T1000 (cell line): ENCODE measurements around the gene KIRREL3.
"Not testable (repeated sequence)": the region's sequence is repeated elsewhere in the genome, so short reads cannot be mapped to it uniquely, and the experiment has no call there.

Experiments used
- DNase-seq: peaks from one replicate; lab custom pipeline; 2025; ENCODE audit warnings: mixed read lengths; lab: John Stamatoyannopoulos, UW

The KIRREL3 gene

GRCh38 chr11:126405374-126405773 lies 595.2 kb downstream of the KIRREL3 start:
- DNase-seq: no peak

- no peak for DNase-seq
Observed at GRCh38 chr11:126404367-126404766, 596.2 kb downstream of the KIRREL3 start.

- DNase-seq: no peak
Observed at GRCh38 chr11:126403658-126404057, 596.9 kb downstream of the KIRREL3 start.

- DNase-seq: no peak
Observed at GRCh38 chr11:126403022-126403581, 597.5 kb downstream of the KIRREL3 start.

GRCh38 chr11:126400479-126400878 lies 600.1 kb downstream of the KIRREL3 start:
- no peak for DNase-seq

GRCh38 chr11:126400019-126400418 lies 600.6 kb downstream of the KIRREL3 start:
- no peak for DNase-seq

- no peak for DNase-seq
Observed at GRCh38 chr11:126398721-126399120, 601.8 kb downstream of the KIRREL3 start.

GRCh38 chr11:126398296-126398695 lies 602.3 kb downstream of the KIRREL3 start:
- DNase-seq: no peak

GRCh38 chr11:126396965-126397364 lies 603.6 kb downstream of the KIRREL3 start:
- DNase-seq: no peak

- not testable (repeated sequence) for DNase-seq
Observed at GRCh38 chr11:126396266-126396665, 604.3 kb downstream of the KIRREL3 start.

GRCh38 chr11:126395784-126396183 lies 604.8 kb downstream of the KIRREL3 start:
- not testable (repeated sequence) for DNase-seq

- peak; percentile 8 for DNase-seq
Observed at GRCh38 chr11:126394634-126395072, 605.9 kb downstream of the KIRREL3 start.

GRCh38 chr11:126394036-126394435 lies 606.5 kb downstream of the KIRREL3 start:
- no peak for DNase-seq

- DNase-seq: no peak
Observed at GRCh38 chr11:126393143-126393542, 607.4 kb downstream of the KIRREL3 start.

- no peak for DNase-seq
Observed at GRCh38 chr11:126392633-126393013, 607.9 kb downstream of the KIRREL3 start.

GRCh38 chr11:126391970-126392632 lies 608.5 kb downstream of the KIRREL3 start:
- no peak for DNase-seq

GRCh38 chr11:126391286-126391954 lies 609.1 kb downstream of the KIRREL3 start:
- no peak for DNase-seq

GRCh38 chr11:126390272-126390867 lies 610.2 kb downstream of the KIRREL3 start:
- DNase-seq: no peak

- no peak for DNase-seq
Observed at GRCh38 chr11:126387857-126388256, 612.7 kb downstream of the KIRREL3 start.

GRCh38 chr11:126386729-126387071 lies 613.9 kb downstream of the KIRREL3 start:
- DNase-seq: not testable (repeated sequence)

- DNase-seq: no peak
Observed at GRCh38 chr11:126385991-126386728, 614.4 kb downstream of the KIRREL3 start.

GRCh38 chr11:126384449-126385070 lies 616.0 kb downstream of the KIRREL3 start:
- no peak for DNase-seq
